ENCODE results near the gene MFAP3L. TPM values are rescaled to one million over a fixed set of nuclear protein-coding genes. Genes with fewer than 3 reads are reported as not detected.
"Not testable (repeated sequence)": the region's sequence is repeated elsewhere in the genome, so short reads cannot be mapped to it uniquely, and the experiment has no call there.

The MFAP3L gene
- total RNA-seq, 2 donors from 2014 or later = 1.2 to 1.7 TPM

DNA sequence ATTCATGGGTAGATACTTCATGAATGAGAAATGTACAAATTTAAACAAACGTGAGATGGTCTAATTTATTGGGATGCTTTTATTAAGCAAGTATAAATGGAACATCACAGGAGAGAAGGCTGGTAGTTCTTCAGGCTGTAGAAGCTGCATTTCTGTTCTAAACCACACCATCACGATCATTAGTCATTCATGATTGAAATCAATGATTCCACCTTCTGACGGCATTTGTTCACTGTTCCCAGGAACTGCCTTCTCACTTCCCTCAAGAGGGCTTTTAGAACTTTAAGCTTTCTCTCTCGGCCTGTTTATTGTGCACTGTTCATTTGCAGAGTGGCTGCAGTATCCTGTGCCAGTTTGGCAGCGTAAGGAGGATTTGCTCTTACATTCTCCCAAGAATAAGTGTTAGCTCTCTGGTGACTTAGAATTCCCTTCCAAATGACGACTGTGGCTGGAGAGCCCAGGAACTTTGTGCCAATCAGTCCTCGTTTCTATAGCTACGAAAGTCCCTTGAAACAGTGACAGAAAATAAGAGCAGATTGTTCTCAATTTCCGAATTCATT lies 54.7 kb downstream of the MFAP3L start:
- Mint-ChIP-seq H3K27me3 (ENCODE audit: low read depth) (peaks cover 5% of the 10 kb centered on the region), H3K4me3 (no peak overlapping the region), H3K36me3 (ENCODE audit: insufficient read depth in 2 of 2) (no peaks in the 10 kb centered on the region), H3K9me3 (no peaks in the 10 kb centered on the region), H3K27ac (no peak overlapping the region), H3K4me1 (ENCODE audit: low read depth) (no peaks in the 10 kb centered on the region)
- ATAC-seq (replicated peaks in 1 of 2) (no peak), DNase-seq (no peak)

GRCh38 chr4:169968999-169969398 lies 57.2 kb downstream of the MFAP3L start:
- peak; percentile 2 to 4 for DNase-seq
- H3K4me3 Mint-ChIP-seq = no peak overlapping the region
- H3K9me3 Mint-ChIP-seq = no peaks in the 10 kb centered on the region

GRCh38 chr4:169963998-169964397 lies 62.2 kb downstream of the MFAP3L start:
- Mint-ChIP-seq H3K4me3 (no peak overlapping the region), H3K27ac (no peak overlapping the region), H3K27me3 (ENCODE audit: low read depth) (no peaks in the 10 kb centered on the region), H3K9me3 (no peaks in the 10 kb centered on the region), H3K36me3 (ENCODE audit: insufficient read depth in 2 of 2) (no peaks in the 10 kb centered on the region), H3K4me1 (ENCODE audit: low read depth) (no peaks in the 10 kb centered on the region)
- no peak for ATAC-seq (replicated peaks in 1 of 2)
- no peak for DNase-seq

More at GRCh38 chr4:169968999-169969398, 57.2 kb downstream of the MFAP3L start:
- peak in 1 of 2 donors; percentile 70 for ATAC-seq (replicated peaks in 1 of 2)
- Mint-ChIP-seq H3K27ac (no peak overlapping the region), H3K27me3 (ENCODE audit: low read depth) (peaks cover 1% of the 10 kb centered on the region), H3K4me1 (ENCODE audit: low read depth) (no peaks in the 10 kb centered on the region), H3K36me3 (ENCODE audit: insufficient read depth in 2 of 2) (no peaks in the 10 kb centered on the region)

- no peak overlapping the region for H3K4me3 Mint-ChIP-seq
- H3K9me3 Mint-ChIP-seq = no peaks in the 10 kb centered on the region
- no peaks in the 10 kb centered on the region for H3K27me3 Mint-ChIP-seq (ENCODE audit: low read depth)
These were observed 66.9 kb downstream of the MFAP3L start for GRCh38 chr4:169959254-169959653.

GRCh38 chr4:169958629-169959028 lies 67.6 kb downstream of the MFAP3L start:
- Mint-ChIP-seq H3K4me3 (no peak overlapping the region), H3K4me1 (ENCODE audit: low read depth) (no peaks in the 10 kb centered on the region), H3K9me3 (no peaks in the 10 kb centered on the region), H3K27me3 (ENCODE audit: low read depth) (no peaks in the 10 kb centered on the region), H3K27ac (no peak overlapping the region), H3K36me3 (ENCODE audit: insufficient read depth in 2 of 2) (no peaks in the 10 kb centered on the region)
- no peak for ATAC-seq (replicated peaks in 1 of 2)
- DNase-seq = no peak

More at GRCh38 chr4:169959254-169959653, 66.9 kb downstream of the MFAP3L start:
- Mint-ChIP-seq H3K4me1 (ENCODE audit: low read depth) (no peaks in the 10 kb centered on the region), H3K27ac (no peak overlapping the region), H3K36me3 (ENCODE audit: insufficient read depth in 2 of 2) (no peaks in the 10 kb centered on the region)
- DNase-seq = no peak
- no peak for ATAC-seq (replicated peaks in 1 of 2)

DNA sequence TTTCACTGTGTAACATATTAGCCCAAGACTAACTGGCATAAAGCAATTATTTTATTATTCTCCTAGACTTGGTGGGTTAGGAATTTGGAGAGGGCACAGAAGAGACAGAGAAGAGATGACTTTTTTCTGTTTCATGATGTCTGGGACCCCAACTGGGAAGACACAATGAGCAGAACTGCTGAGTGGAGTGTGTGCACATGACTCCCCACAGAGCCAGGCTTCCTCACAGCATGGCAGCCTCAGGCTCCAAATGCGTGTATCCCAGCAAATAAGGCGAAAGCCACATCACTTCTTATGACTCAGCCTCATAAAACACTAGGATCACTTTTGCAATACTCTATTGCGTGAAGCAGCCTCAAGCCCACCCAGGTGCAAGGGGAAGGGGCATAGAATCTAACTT lies 68.4 kb downstream of the MFAP3L start:
- H3K27ac Mint-ChIP-seq = no peak overlapping the region
- no peaks in the 10 kb centered on the region for H3K36me3 Mint-ChIP-seq (ENCODE audit: insufficient read depth in 2 of 2)
- H3K4me1 Mint-ChIP-seq (ENCODE audit: low read depth) = no peaks in the 10 kb centered on the region
- no peak overlapping the region for H3K4me3 Mint-ChIP-seq
- no peak for ATAC-seq (replicated peaks in 1 of 2)
- no peaks in the 10 kb centered on the region for H3K9me3 Mint-ChIP-seq
- DNase-seq = no peak
- no peaks in the 10 kb centered on the region for H3K27me3 Mint-ChIP-seq (ENCODE audit: low read depth)

GRCh38 chr4:169956091-169956843 lies 69.9 kb downstream of the MFAP3L start:
- no peak overlapping the region for H3K4me3 Mint-ChIP-seq
- H3K27me3 Mint-ChIP-seq (ENCODE audit: low read depth) = no peaks in the 10 kb centered on the region
- no peaks in the 10 kb centered on the region for H3K36me3 Mint-ChIP-seq (ENCODE audit: insufficient read depth in 2 of 2)
- no peak overlapping the region for H3K27ac Mint-ChIP-seq
- DNase-seq (no peak), ATAC-seq (replicated peaks in 1 of 2) (no peak)
- H3K4me1 Mint-ChIP-seq (ENCODE audit: low read depth) = no peaks in the 10 kb centered on the region
- no peaks in the 10 kb centered on the region for H3K9me3 Mint-ChIP-seq

DNA sequence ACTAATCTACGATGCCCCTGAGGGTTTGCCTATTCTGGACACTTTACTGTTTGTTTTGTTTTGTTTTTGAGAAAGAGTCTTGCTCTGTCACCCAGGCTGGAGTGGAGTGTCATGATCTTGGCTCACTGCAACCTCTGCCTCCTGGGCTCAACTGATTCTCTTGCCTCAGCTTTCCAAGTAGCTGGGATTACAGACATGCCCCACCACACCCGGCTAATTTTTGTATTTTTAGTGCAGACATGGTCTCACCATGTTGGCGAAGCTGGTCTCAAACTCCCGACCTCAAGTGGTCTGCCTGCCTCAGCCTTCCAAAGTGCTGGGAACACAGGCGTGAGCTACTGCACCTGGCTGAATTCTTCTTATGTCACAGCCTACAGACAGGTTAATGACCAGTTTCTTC lies 70.7 kb downstream of the MFAP3L start:
- H3K36me3 Mint-ChIP-seq (ENCODE audit: insufficient read depth in 2 of 2) = no peaks in the 10 kb centered on the region
- no peak for DNase-seq
- H3K4me3 Mint-ChIP-seq = no peak overlapping the region
- no peaks in the 10 kb centered on the region for H3K27me3 Mint-ChIP-seq (ENCODE audit: low read depth)
- H3K4me1 Mint-ChIP-seq (ENCODE audit: low read depth) = no peaks in the 10 kb centered on the region
- ATAC-seq (replicated peaks in 1 of 2) = no peak
- H3K9me3 Mint-ChIP-seq = no peaks in the 10 kb centered on the region
- no peak overlapping the region for H3K27ac Mint-ChIP-seq

GRCh38 chr4:169952236-169953002 lies 73.8 kb downstream of the MFAP3L start:
- no peaks in the 10 kb centered on the region for H3K36me3 Mint-ChIP-seq (ENCODE audit: insufficient read depth in 2 of 2)

GRCh38 chr4:169948271-169948670 lies 77.9 kb downstream of the MFAP3L start:
- Mint-ChIP-seq H3K9me3 (no peaks in the 10 kb centered on the region), H3K4me1 (ENCODE audit: low read depth) (no peaks in the 10 kb centered on the region), H3K27ac (no peak overlapping the region), H3K4me3 (no peak overlapping the region), H3K27me3 (ENCODE audit: low read depth) (no peaks in the 10 kb centered on the region), H3K36me3 (ENCODE audit: insufficient read depth in 2 of 2) (no peaks in the 10 kb centered on the region)
- DNase-seq (no peak), ATAC-seq (replicated peaks in 1 of 2) (no peak)

More at GRCh38 chr4:169952236-169953002, 73.8 kb downstream of the MFAP3L start:
- no peak overlapping the region for H3K27ac Mint-ChIP-seq
- H3K27me3 Mint-ChIP-seq (ENCODE audit: low read depth) = no peaks in the 10 kb centered on the region
- H3K4me3 Mint-ChIP-seq = no peak overlapping the region
- DNase-seq (no peak), ATAC-seq (replicated peaks in 1 of 2) (no peak)
- H3K4me1 Mint-ChIP-seq (ENCODE audit: low read depth) = no peaks in the 10 kb centered on the region
- no peaks in the 10 kb centered on the region for H3K9me3 Mint-ChIP-seq

DNA sequence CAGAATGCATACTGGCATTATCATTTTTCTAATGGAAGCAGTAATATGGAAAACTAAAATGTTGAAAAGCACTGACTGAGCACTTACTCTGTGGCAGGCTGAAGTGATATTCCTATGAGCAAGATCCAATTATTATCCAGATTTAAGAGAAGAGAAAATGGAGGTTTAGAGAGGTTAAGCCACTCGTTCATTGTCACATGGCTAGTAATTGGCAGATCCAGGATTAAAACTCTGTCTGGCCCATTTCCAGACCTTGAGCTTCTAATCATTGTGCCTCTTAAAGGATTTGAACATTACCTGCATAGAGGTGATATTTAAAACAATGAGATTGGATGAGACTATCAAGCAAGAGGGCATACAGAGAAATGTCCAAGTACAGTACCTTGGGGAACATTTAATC lies 80.6 kb downstream of the MFAP3L start:
- H3K36me3 Mint-ChIP-seq (ENCODE audit: insufficient read depth in 2 of 2) = no peaks in the 10 kb centered on the region
- no peak for DNase-seq
- H3K9me3 Mint-ChIP-seq = no peaks in the 10 kb centered on the region
- H3K4me3 Mint-ChIP-seq = no peak overlapping the region
- H3K4me1 Mint-ChIP-seq (ENCODE audit: low read depth) = no peaks in the 10 kb centered on the region
- ATAC-seq (replicated peaks in 1 of 2) = no peak
- no peaks in the 10 kb centered on the region for H3K27me3 Mint-ChIP-seq (ENCODE audit: low read depth)
- no peak overlapping the region for H3K27ac Mint-ChIP-seq

- DNase-seq; H3K4me1 Mint-ChIP-seq (ENCODE audit: low read depth); ATAC-seq (replicated peaks in 1 of 2); H3K4me3 Mint-ChIP-seq; H3K9me3 Mint-ChIP-seq; H3K27ac Mint-ChIP-seq; H3K27me3 Mint-ChIP-seq (ENCODE audit: low read depth); H3K36me3 Mint-ChIP-seq (ENCODE audit: insufficient read depth in 2 of 2): not testable (repeated sequence)
These were observed 82.6 kb downstream of the MFAP3L start for GRCh38 chr4:169943601-169944000.

DNA sequence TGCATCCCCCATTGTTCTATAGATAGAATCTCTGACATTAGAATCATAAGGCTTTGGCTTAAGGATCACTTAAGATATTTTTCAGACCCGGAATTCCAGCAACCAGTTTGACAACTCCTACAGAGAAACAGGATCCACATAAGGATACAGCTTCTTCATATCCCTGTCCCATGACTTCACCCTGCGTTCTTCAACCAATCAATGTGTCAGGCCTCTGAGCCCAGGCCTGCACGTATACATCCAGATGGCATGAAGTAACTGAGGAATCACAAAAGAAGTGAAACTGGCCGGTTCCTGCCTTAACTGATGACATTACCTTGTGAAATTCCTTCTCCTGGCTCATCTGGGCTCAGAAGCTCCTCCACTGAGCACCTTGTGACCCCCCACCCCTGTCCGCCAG lies 85.1 kb downstream of the MFAP3L start:
- DNase-seq = no peak
- H3K27me3 Mint-ChIP-seq (ENCODE audit: low read depth) = no peaks in the 10 kb centered on the region
- H3K4me1 Mint-ChIP-seq (ENCODE audit: low read depth) = no peaks in the 10 kb centered on the region
- no peak overlapping the region for H3K4me3 Mint-ChIP-seq
- no peak for ATAC-seq (replicated peaks in 1 of 2)
- no peaks in the 10 kb centered on the region for H3K9me3 Mint-ChIP-seq
- no peaks in the 10 kb centered on the region for H3K36me3 Mint-ChIP-seq (ENCODE audit: insufficient read depth in 2 of 2)
- H3K27ac Mint-ChIP-seq = no peak overlapping the region
